OCI-LY1 (cell line): ENCODE measurements around the gene MICU1.

Source experiments
- H2AFZ ChIP-seq: fragments of 200-600 bp; sonication (generic), shearing (Covaris generic); 2 replicates; pipeline ENCODE4 v1.6.0; 2014; ENCODE audit warnings: antibody characterized with exemption, mild to moderate bottlenecking, low read length
- H3F3A ChIP-seq: fragments of 200-600 bp; sonication (generic), shearing (Covaris generic); 2 replicates; pipeline ENCODE4 v1.6.0; 2014; ENCODE audit warnings: mild to moderate bottlenecking, antibody characterized with exemption, low read length, moderate library complexity; ENCODE audit not compliant: insufficient read depth
- H3K27ac ChIP-seq: fragments of 200-600 bp; sonication (generic); 2 replicates; pipeline ENCODE4 v1.5.1; 2014; ENCODE audit warnings: low read length, mixed run types, mild to moderate bottlenecking, low read depth; ENCODE audit not compliant: poor library complexity, severe bottlenecking
- H3K27me3 ChIP-seq: fragments of 200-600 bp; sonication (generic); 2 replicates; pipeline ENCODE4 v1.6.0; 2014; ENCODE audit warnings: antibody characterized with exemption, mild to moderate bottlenecking, low read length, moderate library complexity; ENCODE audit not compliant: insufficient read depth
- H3K36me3 ChIP-seq: fragments of 200-600 bp; sonication (generic); 2 replicates; pipeline ENCODE4 v1.6.1; 2014; ENCODE audit warnings: mild to moderate bottlenecking, antibody characterized with exemption, low read length, moderate library complexity, mixed read lengths; ENCODE audit not compliant: insufficient read depth
- H3K4me1 ChIP-seq: fragments of 200-600 bp; sonication (generic); 2 replicates; pipeline ENCODE4 v1.5.1; 2014; ENCODE audit warnings: mild to moderate bottlenecking, low read length, moderate library complexity; ENCODE audit not compliant: insufficient read depth, severe bottlenecking
- H3K4me2 ChIP-seq: fragments of 200-600 bp; sonication (generic), shearing (Covaris generic); 2 replicates; pipeline ENCODE4 v1.6.1; 2014; ENCODE audit warnings: low read length
- H3K4me3 ChIP-seq: fragments of 200-600 bp; sonication (generic); 2 replicates; pipeline ENCODE4 v1.5.1; 2014; ENCODE audit warnings: low read length, low read depth, mild to moderate bottlenecking, mixed read lengths; ENCODE audit not compliant: poor library complexity, severe bottlenecking
- H3K79me2 ChIP-seq: fragments of 200-600 bp; shearing (Covaris generic); 2 replicates; pipeline ENCODE4 v1.6.1; 2016; ENCODE audit warnings: mixed run types, low read length, mixed read lengths; ENCODE audit not compliant: insufficient read depth
- H3K9ac ChIP-seq: fragments of 200-600 bp; sonication (generic), shearing (Covaris generic); 2 replicates; pipeline ENCODE4 v1.6.1; 2014; ENCODE audit warnings: mild to moderate bottlenecking, low read length, mixed read lengths
- H3K9me2 ChIP-seq: fragments of 200-600 bp; sonication (generic), shearing (Covaris generic); 2 replicates; pipeline ENCODE4 v1.6.1; 2014; ENCODE audit warnings: low read depth, mild to moderate bottlenecking, low read length, mixed read lengths
- H3K9me3 ChIP-seq: fragments of 200-600 bp; shearing (Covaris generic); 2 replicates; pipeline ENCODE4 v1.6.1; 2014; ENCODE audit warnings: low read length, mixed read lengths
- H4K20me1 ChIP-seq: fragments of 200-600 bp; sonication (generic), shearing (Covaris generic); 2 replicates; pipeline ENCODE4 v1.6.0; 2016; ENCODE audit warnings: mild to moderate bottlenecking, low read length; ENCODE audit not compliant: insufficient read depth
- CTCF ChIP-seq: fragments of 200-600 bp; sonication (generic), shearing (Covaris generic); IDR thresholded peaks from 2 replicates; pipeline ENCODE4 v1.5.1; 2017; ENCODE audit warnings: mild to moderate bottlenecking, antibody characterized with exemption, low read length, moderate library complexity, mixed read lengths
- EZH2 ChIP-seq: fragments of 200-600 bp; sonication (generic), shearing (Covaris generic); IDR thresholded peaks from 2 replicates; pipeline ENCODE4 v1.8.0; 2017; ENCODE audit warnings: borderline replicate concordance, mixed run types, mild to moderate bottlenecking, antibody characterized with exemption, low read length, moderate library complexity, mixed read lengths

MICU1 gene

GRCh38 chr10:72625276-72625607, 637 bp downstream of the MICU1 start:
- H3K9ac ChIP-seq, result peak overlapping the region; percentile 92
- H2AFZ ChIP-seq, result peak overlapping the region; percentile 1
- no peak overlapping the region for H3K27ac ChIP-seq
- peak overlapping the region; percentile 88 for H3K4me3 ChIP-seq
- H3K36me3 ChIP-seq, result no peaks in the 10 kb centered on the region
- peak overlapping the region; percentile 94 for H3K4me2 ChIP-seq
- no peaks in the 10 kb centered on the region for H3K9me2 ChIP-seq
- H4K20me1 ChIP-seq, result no peaks in the 10 kb centered on the region
- peaks cover 19% of the 10 kb centered on the region for H3K79me2 ChIP-seq
- H3K9me3 ChIP-seq, result no peaks in the 10 kb centered on the region
- H3K4me1 ChIP-seq, result peaks cover 23% of the 10 kb centered on the region
- H3F3A ChIP-seq, result no peaks in the 10 kb centered on the region
- TF ChIP-seq CTCF (no peak), EZH2 (no peak)
- H3K27me3 ChIP-seq, result no peaks in the 10 kb centered on the region

DNA sequence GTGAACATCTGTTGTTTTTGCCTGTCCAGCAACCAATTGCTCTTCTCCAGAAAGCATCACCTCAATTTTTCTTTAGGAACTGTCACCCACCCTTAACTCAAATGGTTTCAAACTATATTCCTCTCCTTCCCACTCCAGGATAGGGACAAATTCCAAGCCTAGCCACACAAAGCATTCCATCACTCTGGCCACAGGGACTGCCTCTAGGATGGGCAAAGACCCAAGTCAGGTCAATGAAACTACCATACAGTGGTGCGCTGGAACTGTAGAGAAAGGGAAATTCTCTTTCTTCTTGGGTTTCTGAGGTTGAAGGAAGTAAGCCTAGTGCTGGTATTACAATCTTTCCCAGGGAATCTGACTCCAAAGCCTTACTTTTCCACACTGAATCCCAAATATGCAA, 3.6 kb downstream of the MICU1 start:
- Histone ChIP-seq H3K4me1 (peaks cover 23% of the 10 kb centered on the region), H4K20me1 (no peaks in the 10 kb centered on the region), H3K27me3 (no peaks in the 10 kb centered on the region), H3K27ac (no peak overlapping the region), H3F3A (no peaks in the 10 kb centered on the region), H3K36me3 (no peaks in the 10 kb centered on the region), H3K9me2 (no peaks in the 10 kb centered on the region), H3K9ac (no peak overlapping the region), H2AFZ (no peak overlapping the region), H3K4me2 (no peak overlapping the region), H3K9me3 (no peaks in the 10 kb centered on the region), H3K4me3 (no peak overlapping the region), H3K79me2 (peaks cover 22% of the 10 kb centered on the region)
- TF ChIP-seq CTCF (no peak), EZH2 (no peak)

- no peak overlapping the region for H3K9ac ChIP-seq
- peaks cover 4% of the 10 kb centered on the region for H3K79me2 ChIP-seq
- H3K4me3 ChIP-seq, result no peak overlapping the region
- no peak overlapping the region for H3K4me2 ChIP-seq
- H3K27me3 ChIP-seq, result no peaks in the 10 kb centered on the region
- no peaks in the 10 kb centered on the region for H3K36me3 ChIP-seq
- TF ChIP-seq EZH2 (no peak), CTCF (no peak)
- no peak overlapping the region for H2AFZ ChIP-seq
- peaks cover 2% of the 10 kb centered on the region; the same call in 1 of the 2 replicates for H3K9me3 ChIP-seq
- H3K4me1 ChIP-seq, result peaks cover 7% of the 10 kb centered on the region
- no peaks in the 10 kb centered on the region for H4K20me1 ChIP-seq
- H3F3A ChIP-seq, result no peaks in the 10 kb centered on the region
- H3K9me2 ChIP-seq, result no peaks in the 10 kb centered on the region
- H3K27ac ChIP-seq, result no peak overlapping the region
Observed at GRCh38 chr10:72616716-72617115, 9.2 kb downstream of the MICU1 start.
